ENCODE measurements around the gene TMEM266.

TMEM266 gene

DNA sequence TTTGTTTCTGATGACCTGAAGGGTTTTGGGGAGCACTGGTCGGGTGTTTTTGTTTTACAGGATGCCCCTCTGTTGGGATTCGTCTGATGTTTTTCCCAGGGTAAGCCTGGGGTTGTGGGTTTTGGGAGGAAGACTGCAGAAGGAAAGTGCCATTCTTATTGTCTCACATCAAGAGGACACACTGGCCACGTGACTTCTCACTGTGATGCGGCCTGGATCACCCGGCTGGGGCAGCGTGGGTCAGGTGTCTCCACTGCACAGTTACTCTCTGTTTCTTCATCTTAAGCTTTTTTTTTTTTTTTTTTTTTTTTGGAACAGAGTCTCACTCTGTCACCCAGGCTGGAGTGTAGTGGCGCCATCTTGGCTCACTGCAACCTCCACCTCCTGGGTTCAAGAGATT, 120.5 kb downstream of the TMEM266 start:
- DNase-seq (ENCODE audit: low read depth in 3 of 3, low spot score in 1 of 3) = no peak

DNA sequence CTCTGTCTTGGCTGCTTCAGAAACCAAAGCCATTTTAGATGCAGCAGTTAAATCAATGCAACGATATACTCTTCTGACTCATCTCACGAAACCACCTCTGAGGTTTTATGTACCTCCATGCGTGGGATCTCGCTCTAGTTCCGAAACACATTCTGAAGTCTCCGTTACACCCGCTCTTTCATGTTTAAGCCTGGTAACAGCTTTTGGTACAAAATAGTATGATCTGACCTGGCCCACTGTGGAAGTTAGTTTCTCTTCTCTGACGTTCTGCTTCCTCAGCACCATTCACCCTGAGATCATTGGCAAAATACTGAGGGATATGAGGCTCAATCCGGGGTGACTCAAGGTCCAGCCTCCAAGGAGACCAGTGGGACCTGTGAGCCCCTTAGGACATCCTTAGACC, 121.9 kb downstream of the TMEM266 start:
- DNase-seq (ENCODE audit: low read depth in 3 of 3, low spot score in 1 of 3) = no peak

DNA sequence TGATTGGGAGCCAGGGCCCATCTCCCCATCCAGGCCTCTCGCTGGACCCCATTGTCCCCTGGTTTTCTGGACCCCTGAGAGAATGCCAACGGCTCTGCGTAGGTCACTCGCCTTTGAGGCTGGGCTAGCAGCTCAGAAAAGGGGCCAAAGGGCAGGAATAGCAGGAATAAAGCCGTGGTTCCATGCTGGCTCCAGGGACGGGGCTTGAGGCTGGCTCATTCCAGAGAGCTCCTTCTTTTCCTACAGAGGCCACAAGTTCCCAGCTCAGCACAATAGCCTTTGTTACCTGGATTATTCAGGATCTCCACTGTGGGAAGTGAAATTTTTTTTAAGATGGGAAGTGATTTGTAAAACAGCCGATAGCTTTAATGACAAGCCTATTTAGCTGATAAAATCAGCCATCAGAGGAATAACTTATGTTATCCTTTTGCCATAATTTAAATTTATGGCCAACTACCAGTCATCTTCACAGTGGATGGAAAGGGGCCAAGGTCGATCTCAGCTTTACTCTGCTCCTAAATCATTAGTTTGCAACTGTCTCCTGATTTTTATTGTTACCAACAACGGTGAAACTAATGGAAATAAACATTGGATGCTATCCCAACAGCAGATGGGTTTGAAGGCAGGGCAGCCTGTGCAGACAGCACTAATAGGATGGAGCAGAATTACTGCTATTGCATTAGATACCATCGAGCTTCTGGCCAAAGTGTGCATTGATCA, 124.3 kb downstream of the TMEM266 start:
- no peak for DNase-seq (ENCODE audit: low read depth in 3 of 3, low spot score in 1 of 3)

DNA sequence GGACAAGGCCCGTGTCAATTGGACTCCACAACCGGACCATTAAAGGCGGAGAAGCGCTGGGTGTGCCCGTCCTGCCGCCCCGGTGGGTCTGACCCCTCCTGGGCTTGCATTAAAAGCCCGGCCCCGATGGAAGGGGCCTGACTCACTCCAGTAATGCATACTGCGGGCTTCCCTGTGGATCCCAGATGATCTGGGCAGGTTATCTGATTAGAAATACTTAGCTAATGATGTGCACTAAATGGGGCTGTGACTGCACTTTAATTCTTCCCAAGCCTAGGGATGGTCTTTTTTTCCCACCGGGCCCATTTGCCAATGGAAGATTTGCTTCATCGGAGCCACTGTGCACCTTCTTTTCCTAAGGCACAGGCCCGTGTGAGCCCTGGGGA, 124.9 kb downstream of the TMEM266 start:
- DNase-seq (ENCODE audit: low read depth in 3 of 3, low spot score in 1 of 3) = no peak

DNA sequence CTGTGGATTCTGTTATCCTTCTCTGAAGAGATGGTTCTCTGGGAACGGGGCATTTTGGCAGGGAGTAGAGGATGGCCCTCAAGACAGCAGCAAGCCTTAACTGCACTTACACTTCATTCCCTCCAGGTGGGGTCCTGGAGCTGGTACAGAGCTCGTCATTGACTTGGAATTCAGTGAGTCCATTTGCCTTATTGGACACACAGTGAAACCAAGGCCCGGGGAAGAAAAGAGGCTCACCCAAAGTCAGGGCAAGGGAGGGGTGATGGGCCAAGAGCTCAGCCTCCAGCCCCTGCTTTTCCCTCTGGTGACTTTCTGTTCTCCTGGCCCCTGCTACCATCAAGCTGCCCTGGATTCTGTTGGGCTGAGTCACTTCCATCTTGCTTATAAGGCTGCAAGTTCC, 125.9 kb downstream of the TMEM266 start:
- no peak for DNase-seq (ENCODE audit: low read depth in 3 of 3, low spot score in 1 of 3)

DNA sequence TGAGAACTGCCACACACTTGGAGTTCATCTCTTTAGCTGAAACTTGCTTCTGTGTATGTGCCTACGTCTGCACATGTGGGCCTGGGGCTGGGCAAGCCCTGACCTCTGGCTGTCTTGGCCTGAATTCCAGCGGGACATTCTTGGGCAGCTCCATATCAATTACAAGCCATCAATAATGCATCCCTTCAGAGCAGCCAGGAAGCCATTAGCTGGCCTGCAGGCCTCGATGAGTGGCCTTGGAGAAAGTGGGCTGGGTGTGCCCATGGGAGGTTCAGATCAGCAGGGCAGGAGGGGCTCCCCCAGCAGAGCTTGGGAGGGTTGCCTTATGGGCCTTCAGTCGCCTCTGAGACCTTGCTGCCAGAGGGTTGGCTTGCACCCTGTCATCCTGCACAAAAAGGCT, 127.4 kb downstream of the TMEM266 start:
- no peak for DNase-seq (ENCODE audit: low read depth in 3 of 3, low spot score in 1 of 3)

DNA sequence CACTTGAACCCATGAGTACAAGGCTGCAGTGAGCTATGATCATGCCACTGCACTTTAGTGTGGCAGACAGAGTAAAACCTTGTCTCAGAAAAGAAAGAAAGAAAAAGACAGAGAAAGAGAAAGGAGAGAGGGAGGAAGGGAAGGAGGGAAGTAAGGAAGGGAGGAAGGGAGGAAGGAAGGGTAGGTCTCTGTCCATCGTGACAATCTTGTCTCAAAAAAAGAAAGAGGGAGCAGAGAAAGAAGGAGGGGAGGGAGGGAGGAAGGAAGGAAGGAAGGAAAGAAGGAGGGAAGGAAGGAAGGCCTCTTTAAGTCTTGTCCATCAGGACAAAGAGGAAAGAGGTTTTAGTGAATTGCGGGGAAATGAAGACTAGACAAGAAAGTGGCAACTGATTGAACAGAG, 129.3 kb downstream of the TMEM266 start:
- no peak for DNase-seq (ENCODE audit: low read depth in 3 of 3, low spot score in 1 of 3)

DNA sequence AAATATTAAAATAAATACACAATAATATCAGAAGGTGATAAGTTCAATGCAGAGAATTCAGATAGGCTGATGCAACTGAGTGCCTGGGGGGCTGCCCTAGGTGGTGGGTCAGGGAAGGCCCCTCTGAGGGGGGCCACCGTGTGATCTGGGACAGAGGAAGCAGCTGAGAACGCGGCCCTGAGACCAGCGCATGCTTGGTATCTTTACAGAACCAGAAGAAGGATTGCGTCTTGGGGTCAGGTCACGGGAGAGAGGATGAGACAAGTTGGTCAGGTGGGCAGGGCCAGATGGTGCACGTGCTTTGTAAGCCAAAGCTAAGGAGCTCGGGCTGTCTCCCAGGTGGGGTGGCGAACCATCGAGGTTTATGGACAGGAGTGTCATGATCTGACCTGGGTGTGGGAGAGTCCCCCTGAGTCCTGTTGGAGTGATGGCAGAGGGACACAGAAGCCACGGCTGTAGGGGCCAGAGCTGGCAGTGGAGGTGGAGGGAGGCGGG, 130.3 kb downstream of the TMEM266 start:
- no peak for DNase-seq (ENCODE audit: low read depth in 3 of 3, low spot score in 1 of 3)

DNA sequence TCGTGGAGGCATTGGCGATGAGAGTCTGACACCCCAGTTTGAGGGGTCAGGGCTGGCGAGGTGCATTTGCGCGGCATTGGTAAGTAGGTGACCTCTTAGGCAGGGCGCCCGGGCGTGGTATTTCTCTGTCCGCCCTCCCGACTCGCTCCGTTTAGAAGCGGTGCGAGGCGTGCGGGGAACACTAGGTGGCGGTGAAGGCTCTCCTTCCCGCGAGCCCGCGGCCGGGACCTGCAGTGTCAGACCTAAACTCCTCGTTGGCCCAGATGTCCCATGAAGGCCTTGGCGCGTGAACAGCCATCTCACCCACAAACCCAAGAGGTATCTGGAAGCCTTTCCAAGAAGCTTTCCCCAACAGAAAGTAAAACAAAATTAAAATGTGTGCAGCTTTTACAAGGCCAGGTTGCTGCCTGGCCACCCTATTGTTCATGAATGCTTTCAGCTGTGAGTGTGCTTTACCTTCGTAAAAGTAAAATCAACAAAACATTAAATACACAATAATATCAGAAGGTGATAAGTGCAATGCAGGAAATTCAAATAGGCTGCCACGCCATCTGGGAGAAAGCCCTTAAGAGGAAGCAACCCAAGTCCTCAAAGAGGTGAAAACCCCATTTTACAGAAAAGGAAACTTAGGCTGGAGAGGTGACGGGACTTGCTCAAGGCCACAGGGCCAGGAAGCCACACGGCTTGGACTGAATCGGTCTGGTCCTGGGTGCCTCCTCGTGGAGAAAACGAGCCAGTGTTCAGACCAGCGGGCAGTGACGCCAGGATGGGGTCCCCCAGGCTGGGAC, 131.2 kb downstream of the TMEM266 start:
- peak; percentile 1 to 60 (median 19) for DNase-seq (ENCODE audit: low read depth in 3 of 3, low spot score in 1 of 3)

DNA sequence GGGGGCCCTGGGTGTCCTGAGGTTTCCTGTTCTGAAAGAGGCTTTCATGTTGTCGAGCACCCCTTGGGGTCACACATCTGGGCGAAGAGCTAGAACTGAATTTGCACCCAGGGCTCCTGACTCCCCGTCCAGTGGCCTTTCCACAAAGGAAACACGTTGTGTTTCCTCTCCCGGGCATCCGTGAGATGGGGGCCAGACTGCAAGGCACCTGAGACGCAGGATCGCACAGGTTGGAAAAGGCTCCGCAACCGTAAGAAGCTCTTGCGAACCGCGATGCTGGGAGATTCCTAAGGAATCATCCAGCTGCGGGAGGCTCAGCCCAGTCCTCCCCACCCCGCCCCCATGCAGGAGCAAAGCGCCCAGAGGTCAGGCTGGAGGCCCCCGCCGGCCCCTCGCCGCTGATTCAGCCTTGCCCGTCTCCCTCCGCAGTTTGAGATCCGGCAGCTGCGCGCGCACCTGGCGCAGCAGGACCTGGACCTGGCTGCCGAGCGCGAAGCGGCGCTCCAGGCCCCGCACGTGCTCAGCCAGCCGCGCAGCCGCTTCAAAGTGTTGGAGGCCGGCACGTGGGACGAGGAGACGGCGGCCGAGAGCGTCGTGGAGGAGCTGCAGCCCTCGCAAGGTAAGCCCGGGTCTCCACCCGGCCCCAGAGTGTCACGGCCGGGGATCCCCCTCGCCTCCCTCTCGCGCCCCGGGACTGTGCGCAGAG, 131.9 kb downstream of the TMEM266 start:
- no peak for DNase-seq (ENCODE audit: low read depth in 3 of 3, low spot score in 1 of 3)

DNA sequence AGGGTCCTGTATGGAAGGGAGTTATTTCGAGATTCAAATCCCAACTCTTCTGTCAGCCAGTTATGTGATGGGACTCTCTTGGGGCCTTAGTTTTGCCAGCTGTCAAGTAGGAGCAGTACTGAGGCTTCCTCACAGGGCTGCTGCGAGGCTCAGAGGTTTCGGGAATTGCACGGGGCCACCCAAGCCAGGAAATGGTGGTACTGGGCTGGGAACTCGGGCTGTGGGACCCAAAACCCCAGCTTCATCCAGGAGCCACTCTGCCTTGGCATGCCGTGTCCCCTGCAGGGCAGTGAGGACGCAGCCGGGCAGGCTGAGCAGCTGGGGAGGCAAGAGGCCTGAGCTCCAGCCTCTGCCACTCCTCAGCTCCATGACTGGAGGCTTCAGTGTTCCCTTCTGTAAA, 132.9 kb downstream of the TMEM266 start:
- no peak for DNase-seq (ENCODE audit: low read depth in 3 of 3, low spot score in 1 of 3)

DNA sequence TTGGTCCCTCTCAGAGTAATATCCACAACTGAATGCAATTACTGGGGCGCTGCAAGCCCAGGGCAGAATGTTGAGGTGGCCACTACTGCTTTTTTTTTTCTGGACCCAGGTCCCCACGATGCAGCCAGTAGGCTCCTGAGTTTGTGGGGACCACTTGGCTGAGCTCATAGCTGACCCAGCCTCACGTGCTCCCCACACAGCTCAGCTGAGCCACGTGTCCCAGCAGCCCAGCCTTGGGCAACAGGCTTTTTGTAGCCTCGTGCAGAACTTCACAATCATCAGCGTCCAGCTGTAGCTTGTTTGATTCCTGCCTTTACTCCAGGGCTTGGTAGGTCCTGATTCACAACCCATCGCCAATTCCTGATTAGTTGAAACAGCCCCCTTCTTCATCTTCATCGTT, 134.1 kb downstream of the TMEM266 start:
- no peak for DNase-seq (ENCODE audit: low read depth in 3 of 3, low spot score in 1 of 3)

DNA sequence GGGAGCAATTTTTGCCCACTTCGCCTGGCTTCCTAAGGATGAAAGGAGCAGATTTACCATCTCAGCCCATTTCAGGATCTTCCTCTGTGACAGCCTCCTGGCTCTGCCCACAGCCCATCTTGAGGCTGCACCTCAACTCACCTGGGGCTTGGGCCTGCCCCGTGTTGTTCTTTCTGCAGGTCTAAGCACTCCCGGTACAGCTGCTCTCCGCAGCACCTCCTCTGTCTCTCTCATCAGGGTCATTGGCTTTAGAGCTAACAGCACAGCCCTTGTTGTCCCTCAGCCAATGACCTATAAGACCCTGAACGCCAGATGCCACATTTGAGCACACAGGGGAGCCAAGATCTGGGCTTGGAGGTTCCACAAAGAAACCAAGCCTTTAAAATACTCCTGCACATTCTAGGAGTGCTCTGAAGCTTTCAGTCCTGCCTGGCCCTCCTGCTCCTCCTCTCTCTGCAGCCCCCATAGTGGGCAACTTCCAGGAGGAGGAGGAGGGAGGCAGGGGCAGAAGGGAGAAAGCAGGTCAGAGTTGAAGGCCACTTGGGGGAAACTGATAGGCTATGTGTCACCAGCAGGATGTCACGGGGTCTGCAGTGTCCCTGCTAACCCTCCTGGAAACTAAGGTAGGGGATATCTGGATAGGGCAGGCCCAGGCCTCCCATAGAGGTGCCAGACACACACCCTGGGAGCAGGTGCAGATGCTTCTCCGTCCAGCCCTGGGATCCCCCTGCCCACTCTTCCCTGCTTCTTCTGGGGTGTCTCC, 135.9 kb downstream of the TMEM266 start:
- no peak for DNase-seq (ENCODE audit: low read depth in 3 of 3, low spot score in 1 of 3)

DNA sequence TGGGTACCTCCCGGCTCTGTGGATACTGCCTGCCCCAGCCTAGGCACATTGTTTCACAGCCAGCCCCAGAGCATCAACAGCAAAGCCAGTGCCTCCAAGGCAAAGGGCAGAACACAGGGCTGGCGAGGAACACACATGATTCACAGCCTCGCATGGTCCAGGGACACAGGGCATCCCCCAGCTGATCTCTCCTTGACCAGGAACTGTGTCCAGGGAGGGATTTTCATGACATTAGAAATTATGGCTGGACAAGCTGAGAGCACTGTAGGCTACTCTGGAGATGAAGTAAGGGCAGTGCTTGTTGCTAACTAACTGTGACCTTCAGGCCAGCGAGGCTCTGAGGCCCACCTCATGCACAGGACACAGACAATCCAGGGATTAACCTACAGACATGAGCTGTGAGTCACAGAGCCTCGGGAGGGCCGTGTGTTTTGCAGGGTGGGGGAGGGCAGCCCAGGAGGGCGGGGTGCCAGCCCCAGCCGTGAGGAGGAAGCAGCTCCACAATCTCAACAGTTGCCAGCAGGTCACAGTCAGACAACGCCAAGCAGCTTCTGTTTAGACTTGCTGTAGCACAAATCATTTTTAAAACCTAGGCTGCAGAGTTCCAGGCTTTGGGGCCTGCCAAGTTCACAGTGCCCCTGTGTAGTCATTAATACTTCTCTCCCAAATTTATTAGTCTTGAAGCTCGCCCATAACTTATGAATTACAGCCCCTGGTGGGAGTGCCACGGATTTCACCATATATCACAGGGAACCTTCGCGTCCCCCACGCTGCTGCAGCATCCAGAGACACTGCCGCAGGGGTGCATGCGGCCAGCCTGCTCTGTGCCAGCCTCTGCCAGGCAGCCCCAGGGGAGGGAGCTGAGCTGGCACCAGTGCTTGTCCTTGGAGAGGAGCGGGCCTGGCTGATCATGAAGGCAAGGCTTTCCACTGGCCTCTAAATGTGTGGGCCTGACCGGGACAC, 136.8 kb downstream of the TMEM266 start:
- no peak for DNase-seq (ENCODE audit: low read depth in 3 of 3, low spot score in 1 of 3)

DNA sequence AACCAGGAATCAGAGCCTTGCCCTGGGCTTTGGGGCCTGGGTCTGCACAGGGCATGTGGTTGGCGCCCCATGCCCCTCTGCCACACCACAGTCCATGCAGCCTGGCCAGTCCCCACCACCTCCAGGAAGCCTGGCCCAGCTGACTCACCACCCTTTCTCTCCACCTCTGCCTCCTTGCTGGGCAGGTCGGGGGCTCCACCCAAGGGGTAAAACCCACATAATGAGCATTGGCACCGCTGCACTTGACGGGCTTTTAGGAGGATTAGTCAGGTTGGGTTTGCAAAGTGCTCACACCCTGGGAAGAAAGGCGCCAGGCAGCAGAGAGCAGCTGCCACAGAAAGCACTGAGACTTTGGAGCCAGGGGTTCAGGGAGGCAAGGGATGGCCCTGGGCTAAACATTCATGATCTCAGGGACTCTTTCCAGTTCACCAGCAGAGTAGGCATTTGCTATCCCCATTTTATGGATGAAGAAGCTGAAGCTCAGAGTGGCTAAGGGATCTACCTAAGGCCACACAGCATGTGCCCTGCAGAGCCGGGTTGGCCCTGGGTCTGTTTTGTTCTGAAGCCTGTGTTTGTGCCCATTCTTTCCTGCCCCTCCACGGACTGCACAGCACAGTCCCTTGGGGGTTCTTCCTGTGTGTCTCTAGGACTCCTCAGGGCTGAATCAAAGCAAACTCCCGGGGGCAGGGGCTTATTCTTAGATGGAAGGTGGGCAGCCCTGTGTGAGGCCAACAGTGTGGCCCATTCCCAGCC, 138.1 kb downstream of the TMEM266 start:
- DNase-seq (ENCODE audit: low read depth in 3 of 3, low spot score in 1 of 3) = no peak

DNA sequence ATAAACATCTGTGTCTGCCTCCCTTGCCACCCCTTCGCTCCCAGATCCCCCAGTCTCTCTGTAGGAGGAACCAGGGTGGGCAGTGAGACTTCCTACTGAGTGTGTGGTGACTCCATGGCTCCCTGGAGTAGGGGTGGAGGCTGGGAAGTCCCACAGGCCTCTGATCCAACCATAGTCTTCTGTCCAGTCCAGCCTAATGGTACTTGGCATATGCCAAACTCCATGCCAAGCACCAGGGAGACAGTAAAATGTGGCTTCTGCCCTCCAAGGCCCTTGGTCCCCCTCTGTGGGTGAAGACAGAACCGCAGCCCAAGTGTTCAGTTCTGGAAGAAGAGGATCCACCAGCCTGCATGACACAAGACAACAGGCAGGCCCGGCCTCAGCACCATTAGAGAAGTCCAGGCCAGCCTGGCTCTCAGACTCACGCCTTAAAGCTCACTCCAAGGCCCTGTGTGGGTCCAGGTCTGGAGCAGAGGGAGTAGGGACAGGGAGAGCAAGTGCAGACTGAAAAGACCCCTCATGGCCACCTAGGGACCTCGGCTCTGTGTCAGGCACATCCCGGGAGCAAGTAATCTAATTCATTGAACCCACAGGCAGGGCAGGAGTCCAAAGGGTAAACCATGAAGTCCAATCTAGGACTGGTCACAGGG, 138.8 kb downstream of the TMEM266 start:
- no peak for DNase-seq (ENCODE audit: low read depth in 3 of 3, low spot score in 1 of 3)

DNA sequence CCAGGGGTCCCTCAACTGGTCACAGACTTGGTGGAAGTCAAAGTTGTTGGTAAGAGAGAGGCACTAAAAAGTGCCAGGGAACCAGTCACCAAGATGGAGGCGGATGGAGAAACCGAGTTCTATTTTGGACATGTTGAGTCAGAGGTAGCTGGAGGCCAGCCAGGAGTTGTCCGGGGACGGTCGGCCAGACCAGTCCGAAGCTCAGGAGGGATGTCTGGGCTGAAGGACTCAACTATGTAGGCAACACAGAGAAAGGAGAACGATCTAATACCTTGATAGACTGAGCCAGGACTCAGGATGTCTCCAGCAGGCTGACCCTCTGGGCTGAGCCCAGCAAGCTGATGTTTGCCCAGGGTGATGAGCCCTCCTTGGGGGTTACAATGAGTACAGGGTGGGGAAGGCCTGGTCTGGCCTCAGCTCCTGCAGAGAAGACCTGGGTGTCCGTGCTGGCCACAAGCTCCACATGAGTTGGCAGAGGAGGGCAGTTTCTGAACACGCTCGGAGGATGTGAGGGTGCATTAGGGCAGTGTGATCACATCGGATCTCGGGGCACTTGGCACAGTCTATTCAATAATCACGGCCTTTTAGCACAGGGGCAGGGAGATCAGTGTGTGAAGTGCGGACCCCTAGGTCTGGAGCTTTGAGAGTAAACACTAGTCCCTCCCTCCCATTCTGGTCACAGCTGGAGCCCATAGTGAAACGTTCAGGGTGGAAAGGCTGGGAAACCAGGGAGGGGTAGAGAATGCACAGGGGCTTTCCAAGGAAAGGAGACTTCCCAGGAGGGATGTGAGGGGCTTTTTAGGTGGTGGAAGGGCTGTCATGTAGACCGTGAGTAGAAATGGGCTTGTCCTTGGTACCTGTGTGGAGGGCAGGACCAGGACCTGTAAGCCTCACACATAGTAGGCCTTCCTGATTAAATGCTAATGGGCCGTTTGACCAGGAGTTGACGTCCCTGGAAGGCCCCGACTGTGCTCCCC, 139.6 kb downstream of the TMEM266 start:
- no peak for DNase-seq (ENCODE audit: low read depth in 3 of 3, low spot score in 1 of 3)

DNA sequence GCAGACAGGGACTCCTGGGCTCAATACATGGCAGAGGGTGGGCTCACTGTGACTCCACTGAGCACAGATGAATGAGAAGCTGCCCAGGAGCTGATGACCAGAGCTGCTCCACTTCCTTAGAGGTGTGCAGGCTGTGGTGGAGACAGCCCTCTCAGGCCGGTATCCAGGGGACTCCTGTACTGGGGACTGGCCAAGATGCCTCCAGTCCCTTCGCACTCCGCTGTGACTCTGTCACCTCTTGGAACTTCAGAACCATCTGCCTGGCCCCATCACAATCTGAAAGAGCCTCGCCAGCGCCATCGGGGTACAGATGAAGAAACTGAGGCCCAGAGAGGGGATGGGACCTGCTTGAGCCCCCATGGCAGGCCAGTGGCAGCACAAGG, 140.3 kb downstream of the TMEM266 start:
- DNase-seq (ENCODE audit: low read depth in 3 of 3, low spot score in 1 of 3) = no peak
